CD14-positive monocyte (primary cell): Measurements from ENCODE around the gene IL5RA. TPM values are rescaled to one million over a fixed set of nuclear protein-coding genes. Genes with fewer than 3 reads are reported as not detected.

Source experiments
- DNase-seq, 3 donors: peaks; one replicate each; pipeline ENCODE4 v3.0.0-alpha.2; 2011 to 2022
- H2AFZ ChIP-seq: 2 replicates; pipeline ENCODE4 v1.6.0; 2012; ENCODE audit warnings: mild to moderate bottlenecking, low read depth, low read length, inconsistent platforms; ENCODE audit not compliant: insufficient read depth, poor library complexity, severe bottlenecking
- H3K27ac ChIP-seq, 2 donors: 1 replicate in 1 of 2; 2 replicates in 1 of 2; pipeline ENCODE4 v1.5.1; 2012 to 2013; ENCODE audit warnings: low read length in 2 of 2, control low read depth in 1 of 2, inconsistent platforms in 1 of 2, low read depth in 1 of 2, mild to moderate bottlenecking in 1 of 2
- H3K27me3 ChIP-seq, 2 donors: one replicate each; pipeline versions ENCODE4 v1.6.0 to v1.6.1; 2011 to 2013; ENCODE audit warnings: low read length in 2 of 2; ENCODE audit not compliant: control insufficient read depth in 2 of 2, insufficient read depth in 2 of 2
- H3K36me3 ChIP-seq, 2 donors: replicated peaks in 1 of 2; 1 replicate in 1 of 2; 2 replicates in 1 of 2; pipeline versions ENCODE4 v1.5.1 to v1.6.1; 2012 to 2013; ENCODE audit warnings: low read length in 2 of 2, control low read depth in 1 of 2, inconsistent platforms in 1 of 2, mild to moderate bottlenecking in 1 of 2; ENCODE audit not compliant: insufficient read depth in 2 of 2, control insufficient read depth in 1 of 2
- H3K4me1 ChIP-seq, 2 donors: 1 replicate in 1 of 2; 2 replicates in 1 of 2; pipeline versions ENCODE4 v1.5.1 to v1.6.1; 2012 to 2013; ENCODE audit warnings: low read length in 2 of 2, control low read depth in 1 of 2, inconsistent platforms in 1 of 2, mild to moderate bottlenecking in 1 of 2, moderate library complexity in 1 of 2; ENCODE audit not compliant: insufficient read depth in 2 of 2, control insufficient read depth in 1 of 2
- H3K4me2 ChIP-seq: replicated peaks from 2 replicates; pipeline ENCODE3; 2012; ENCODE audit warnings: low read length, moderate library complexity, mild to moderate bottlenecking; ENCODE audit not compliant: poor library complexity, severe bottlenecking; ENCODE audit errors: extremely low read depth
- H3K4me3 ChIP-seq, 3 experiments: fragments of 200-600 bp in 1 of 3; sonication (generic) in 1 of 3; replicated peaks in 1 of 3; 1 replicate in 2 of 3; 2 replicates in 1 of 3; pipeline ENCODE4 v1.5.1; 2011 to 2013; ENCODE audit warnings: low read length in 3 of 3, mild to moderate bottlenecking in 3 of 3, control low read depth in 2 of 3, low read depth in 2 of 3, inconsistent platforms in 1 of 3, moderate library complexity in 1 of 3
- H3K79me2 ChIP-seq: 2 replicates; pipeline ENCODE4 v1.6.0; 2012; ENCODE audit warnings: mild to moderate bottlenecking, control low read depth, inconsistent platforms, low read length, moderate library complexity; ENCODE audit not compliant: insufficient read depth
- H3K9ac ChIP-seq: 2 replicates; pipeline ENCODE4 v1.6.0; 2017; ENCODE audit warnings: low read length, mild to moderate bottlenecking; ENCODE audit not compliant: insufficient read depth, poor library complexity, severe bottlenecking
- H3K9me3 ChIP-seq, 2 donors: replicated peaks in 1 of 2; 1 replicate in 1 of 2; 2 replicates in 1 of 2; pipeline versions ENCODE4 v1.5.1 to v1.6.1; 2012 to 2013; ENCODE audit warnings: low read length in 2 of 2, control low read depth in 1 of 2; ENCODE audit not compliant: control insufficient read depth in 1 of 2, insufficient read depth in 1 of 2
- H4K20me1 ChIP-seq: 2 replicates; pipeline ENCODE4 v1.6.0; 2012; ENCODE audit warnings: mild to moderate bottlenecking, low read length, control low read depth, moderate library complexity; ENCODE audit not compliant: insufficient read depth
- H3K27ac Mint-ChIP-seq, 7 donors: one replicate each; pipeline ENCODE4 v1.8.0; 2020; ENCODE audit warnings: mild to moderate bottlenecking in 7 of 7, mixed read lengths in 7 of 7, moderate library complexity in 6 of 7, inconsistent platforms in 2 of 7
- H3K27me3 Mint-ChIP-seq, 3 donors: one replicate each; pipeline ENCODE4 v1.8.0; 2021 to 2022; ENCODE audit warnings: low read depth in 3 of 3, mild to moderate bottlenecking in 3 of 3, mixed read lengths in 3 of 3, moderate library complexity in 3 of 3, inconsistent platforms in 1 of 3
- H3K36me3 Mint-ChIP-seq, 2 donors: one replicate each; pipeline ENCODE4 v1.8.0; 2020; ENCODE audit warnings: mixed read lengths in 2 of 2, inconsistent platforms in 1 of 2, mild to moderate bottlenecking in 1 of 2
- H3K4me1 Mint-ChIP-seq: one replicate; pipeline ENCODE4 v1.8.0; 2020; ENCODE audit warnings: mild to moderate bottlenecking, mixed read lengths
- H3K4me3 Mint-ChIP-seq, 2 donors: one replicate each; pipeline ENCODE4 v1.8.0; 2020; ENCODE audit warnings: mild to moderate bottlenecking in 2 of 2, mixed read lengths in 2 of 2, moderate library complexity in 1 of 2
- H3K9me3 Mint-ChIP-seq, 7 donors: one replicate each; pipeline ENCODE4 v1.8.0; 2020 to 2022; ENCODE audit warnings: mixed read lengths in 7 of 7, mild to moderate bottlenecking in 6 of 7, moderate library complexity in 6 of 7, inconsistent platforms in 2 of 7
- CTCF ChIP-seq: fragments of 200-600 bp; IDR thresholded peaks from one replicate; pipeline ENCODE4 v1.8.0; 2022; ENCODE audit warnings: antibody characterized with exemption, mild to moderate bottlenecking
- WGBS: methylation state at CpG from one replicate; pipeline ENCODE4 v1.1.5; 2013; ENCODE audit warnings: missing lambda C conversion rate; ENCODE audit not compliant: insufficient coverage; 5-methylcytosine and 5-hydroxymethylcytosine counted together
- intact Hi-C, 2 donors: fragments of 100-400 bp; cut with micrococcal nuclease; formaldehyde crosslinking; loops; one replicate each; pipeline versions ENCODE4 v1.15.0 to v1.15.1; 2023
- polyA plus RNA-seq, 3 donors: library from polyadenylated mRNA; depleted of rRNA in 1 of 3; unstranded in 2 of 3; stranded (reverse) in 1 of 3; fragments of 300-500 nt in 2 of 3; fragments of >200 nt in 1 of 3; fragmentation: Illumina TruSeq in 2 of 3; gene quantifications; 1 replicate in 2 of 3; 2 replicates in 1 of 3; pipeline ENCODE4 v1.2.3, GENCODE V29; 2012 to 2021

Gene IL5RA
- polyA plus RNA-seq, 3 donors: not detected

- Mint-ChIP-seq H3K4me3 (no peak overlapping the region), H3K4me1 (no peaks in the 10 kb centered on the region), H3K9me3 (peaks cover 3 to 17% (median 9%) of the 10 kb centered on the region in 7 donors), H3K27ac (no peak overlapping the region), H3K36me3 (no peaks in the 10 kb centered on the region), H3K27me3 (peaks cover 0 to 2% (median 2%) of the 10 kb centered on the region in 3 donors)
- TF ChIP-seq CTCF: no peak
- Histone ChIP-seq H3K4me3 (no peak overlapping the region), H3K27me3 (no peaks in the 10 kb centered on the region), H2AFZ (no peak overlapping the region), H4K20me1 (no peaks in the 10 kb centered on the region), H3K79me2 (no peaks in the 10 kb centered on the region), H3K9ac (no peak overlapping the region), H3K27ac (no peak overlapping the region), H3K4me2 (no peak overlapping the region), H3K36me3 (no peaks in the 10 kb centered on the region), H3K4me1 (no peaks in the 10 kb centered on the region), H3K9me3 (peaks cover 0 to 4% of the 10 kb centered on the region in 2 donors)
- intact Hi-C loops: no loop called here
- WGBS: no CpG with 5 or more reads among the region's 1 CpG
- no peak for DNase-seq
Measured at GRCh38 chr3:3068358-3068881, 41.8 kb downstream of the IL5RA start.

- no peak for DNase-seq
- Histone ChIP-seq H3K27me3 (no peaks in the 10 kb centered on the region), H3K79me2 (no peaks in the 10 kb centered on the region), H2AFZ (no peak overlapping the region), H3K9me3 (peaks cover 0 to 4% of the 10 kb centered on the region in 2 donors), H3K36me3 (no peaks in the 10 kb centered on the region), H3K27ac (no peak overlapping the region), H3K4me3 (no peak overlapping the region), H3K4me1 (no peaks in the 10 kb centered on the region), H3K9ac (no peak overlapping the region), H3K4me2 (no peak overlapping the region), H4K20me1 (no peaks in the 10 kb centered on the region)
- Mint-ChIP-seq H3K27me3 (peaks cover 0 to 3% (median 2%) of the 10 kb centered on the region in 3 donors), H3K36me3 (no peaks in the 10 kb centered on the region), H3K4me1 (no peaks in the 10 kb centered on the region), H3K4me3 (no peak overlapping the region), H3K27ac (no peak overlapping the region), H3K9me3 (peaks cover 3 to 17% (median 9%) of the 10 kb centered on the region in 7 donors)
- intact Hi-C loops: no loop called here
- WGBS: no CpG with 5 or more reads among the region's 4 CpGs
- TF ChIP-seq CTCF: no peak
Measured at GRCh38 chr3:3066910-3067309, 43.3 kb downstream of the IL5RA start.
